GM20431 (cell line): ENCODE measurements around the gene SLC6A12.
"Not testable (repeated sequence)": the region's sequence is repeated elsewhere in the genome, so short reads cannot be mapped to it uniquely, and the experiment has no call there.

Experiments used
- in situ Hi-C: fragments of 300-500 bp; cut with MseI, MboI; formaldehyde crosslinking; loops from one replicate; pipeline ENCODE4 v1.15.0; 2020; ENCODE audit warnings: low sequenced_read_pairs; ENCODE audit not compliant: unreplicated experiment

Gene SLC6A12

GRCh38 chr12:202081-202731 is 11.8 kb downstream of the SLC6A12 start:
- in situ Hi-C loops: no loop called here

- in situ Hi-C loops: no loop called here
Observed at GRCh38 chr12:201361-201760, 12.6 kb downstream of the SLC6A12 start.

GRCh38 chr12:198705-199104 is 15.3 kb downstream of the SLC6A12 start:
- in situ Hi-C loops: no loop called here

- in situ Hi-C loops: no loop called here
Observed at GRCh38 chr12:197911-198695, 15.9 kb downstream of the SLC6A12 start.

GRCh38 chr12:197347-197746 is 16.6 kb downstream of the SLC6A12 start:
- in situ Hi-C loops: no loop called here

- in situ Hi-C loops: no loop called here
Observed at GRCh38 chr12:196436-196835, 17.5 kb downstream of the SLC6A12 start.

- in situ Hi-C loops: no loop called here
Observed at GRCh38 chr12:195951-196350, 18.0 kb downstream of the SLC6A12 start.

GRCh38 chr12:195156-195555 is 18.8 kb downstream of the SLC6A12 start:
- in situ Hi-C loops: no loop called here

GRCh38 chr12:194276-194675 is 19.7 kb downstream of the SLC6A12 start:
- in situ Hi-C loops: no loop called here

- in situ Hi-C loops: no loop called here
Observed at GRCh38 chr12:193261-193660, 20.7 kb downstream of the SLC6A12 start.

GRCh38 chr12:191541-191940 is 22.4 kb downstream of the SLC6A12 start:
- in situ Hi-C loops: no loop called here

GRCh38 chr12:190881-191280 is 23.1 kb downstream of the SLC6A12 start:
- in situ Hi-C loops: no loop called here

- in situ Hi-C loops: no loop called here
Observed at GRCh38 chr12:189622-189962, 24.4 kb downstream of the SLC6A12 start.

- in situ Hi-C loops: no loop called here
Observed at GRCh38 chr12:188910-189621, 24.9 kb downstream of the SLC6A12 start.

GRCh38 chr12:187986-188909 is 25.7 kb downstream of the SLC6A12 start:
- in situ Hi-C loops: not testable (repeated sequence)

GRCh38 chr12:186006-186625 is 27.8 kb downstream of the SLC6A12 start:
- in situ Hi-C loops: no loop called here

GRCh38 chr12:185576-185955 is 28.4 kb downstream of the SLC6A12 start:
- in situ Hi-C loops: no loop called here

- in situ Hi-C loops: no loop called here
Observed at GRCh38 chr12:184811-185575, 29.0 kb downstream of the SLC6A12 start.

GRCh38 chr12:182381-182892 is 31.5 kb downstream of the SLC6A12 start:
- in situ Hi-C loops: no loop called here
